Ammon's horn (tissue), 1 donor: ENCODE measurements around the gene OXER1.

Experiments
- DNase-seq: peaks from one replicate; pipeline ENCODE4 v3.0.0-alpha.2; 2016; ENCODE audit warnings: low spot score

The OXER1 gene

DNA sequence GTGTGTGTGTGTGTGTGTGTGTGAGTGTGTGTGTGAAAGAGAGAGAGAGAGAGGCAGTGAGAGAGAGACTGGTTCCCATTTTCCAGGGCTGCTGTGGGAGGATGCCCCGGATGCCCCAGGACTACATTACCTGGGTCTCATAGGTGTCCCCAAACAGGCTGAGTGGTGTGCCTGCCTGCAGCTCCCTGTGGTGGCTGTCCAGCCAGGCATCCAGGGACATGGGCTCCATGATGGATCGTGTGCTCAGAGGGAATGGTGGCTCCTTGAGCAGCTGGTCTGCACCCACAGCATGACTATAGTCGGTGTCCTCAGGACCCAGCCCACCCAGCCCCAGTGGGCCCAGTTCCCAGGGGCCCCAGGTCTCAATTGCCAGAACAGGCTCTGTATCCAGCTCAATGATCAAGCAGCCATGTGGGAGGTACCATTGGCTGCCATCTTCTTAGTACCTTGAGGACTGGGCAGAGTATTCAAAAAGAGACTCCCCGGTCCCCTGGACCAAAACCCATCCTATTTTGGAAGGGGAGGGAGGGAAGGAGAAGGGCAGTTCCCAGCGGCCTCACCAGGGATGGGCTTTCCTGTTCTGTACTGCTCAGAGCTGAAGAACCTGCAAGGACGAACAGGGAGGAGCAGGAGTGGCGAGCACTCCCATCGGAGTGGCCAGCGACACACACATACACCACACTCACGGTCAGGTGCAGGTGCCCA is 5.8 kb upstream of the OXER1 start:
- DNase-seq = no peak

- DNase-seq = no peak
Measured at GRCh38 chr2:42768706-42769256, 4.8 kb upstream of the OXER1 start.

DNA sequence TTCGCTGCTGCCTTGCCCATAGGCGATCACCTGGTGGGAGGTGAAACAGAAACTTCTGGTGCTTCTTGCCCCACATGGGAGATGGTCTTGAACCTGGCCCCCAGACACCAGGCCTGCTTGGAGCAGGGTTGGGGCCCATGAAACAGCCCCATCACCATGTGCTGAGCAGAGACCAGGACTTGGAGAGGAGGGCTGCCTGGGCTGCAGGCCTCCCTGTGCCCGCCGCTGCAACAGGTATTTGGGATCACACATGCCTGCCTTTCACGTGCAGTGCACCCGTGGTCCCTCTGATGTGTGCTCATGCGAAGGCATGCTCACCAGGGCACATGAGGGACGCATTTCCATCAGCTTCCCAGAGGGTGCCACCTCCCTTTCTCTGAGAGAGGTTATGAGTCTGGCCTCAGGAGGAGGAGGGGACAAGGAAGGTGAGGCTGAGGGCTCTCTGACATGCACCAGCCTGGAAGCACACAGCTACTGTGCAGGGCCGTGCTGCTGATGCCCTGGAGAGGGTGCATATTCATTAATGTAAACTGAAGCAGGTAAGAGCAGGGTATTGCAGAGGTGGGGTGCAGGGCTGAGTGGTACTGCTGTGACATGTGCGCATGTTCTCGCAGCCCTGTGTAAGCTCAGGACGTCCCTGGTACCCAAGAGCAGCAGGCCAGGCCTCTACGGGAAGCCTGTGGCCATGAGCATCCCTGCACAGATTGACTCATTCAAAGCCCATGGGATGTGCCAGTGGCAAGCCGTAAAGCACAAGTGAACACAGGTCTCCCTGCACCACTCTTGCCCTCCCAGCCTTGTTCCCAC is 4.2 kb upstream of the OXER1 start:
- DNase-seq = no peak

GRCh38 chr2:42767080-42767898 is 3.4 kb upstream of the OXER1 start:
- no peak for DNase-seq

GRCh38 chr2:42765686-42766085 is 1.8 kb upstream of the OXER1 start:
- DNase-seq = no peak

DNA sequence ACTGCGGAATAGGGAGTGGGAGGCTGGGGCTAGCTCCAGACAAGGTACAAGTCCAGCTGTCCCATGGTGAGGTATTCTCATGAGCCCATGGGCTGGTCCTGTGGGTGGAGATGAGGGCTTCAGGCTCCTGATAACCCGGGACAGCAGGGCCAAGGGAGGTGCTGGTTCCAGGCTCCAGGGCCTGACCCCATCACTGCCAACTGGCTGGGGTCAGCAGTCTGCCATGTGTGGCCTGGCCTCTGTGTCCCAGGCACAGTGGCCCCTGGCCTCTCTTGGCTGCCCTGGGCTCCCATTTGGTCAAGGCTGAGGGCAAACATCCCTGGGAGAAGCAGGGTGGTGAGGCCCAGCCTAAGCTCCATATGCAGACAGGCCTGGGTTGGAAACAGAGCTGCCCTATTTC is 966 bp upstream of the OXER1 start:
- DNase-seq = no peak

DNA sequence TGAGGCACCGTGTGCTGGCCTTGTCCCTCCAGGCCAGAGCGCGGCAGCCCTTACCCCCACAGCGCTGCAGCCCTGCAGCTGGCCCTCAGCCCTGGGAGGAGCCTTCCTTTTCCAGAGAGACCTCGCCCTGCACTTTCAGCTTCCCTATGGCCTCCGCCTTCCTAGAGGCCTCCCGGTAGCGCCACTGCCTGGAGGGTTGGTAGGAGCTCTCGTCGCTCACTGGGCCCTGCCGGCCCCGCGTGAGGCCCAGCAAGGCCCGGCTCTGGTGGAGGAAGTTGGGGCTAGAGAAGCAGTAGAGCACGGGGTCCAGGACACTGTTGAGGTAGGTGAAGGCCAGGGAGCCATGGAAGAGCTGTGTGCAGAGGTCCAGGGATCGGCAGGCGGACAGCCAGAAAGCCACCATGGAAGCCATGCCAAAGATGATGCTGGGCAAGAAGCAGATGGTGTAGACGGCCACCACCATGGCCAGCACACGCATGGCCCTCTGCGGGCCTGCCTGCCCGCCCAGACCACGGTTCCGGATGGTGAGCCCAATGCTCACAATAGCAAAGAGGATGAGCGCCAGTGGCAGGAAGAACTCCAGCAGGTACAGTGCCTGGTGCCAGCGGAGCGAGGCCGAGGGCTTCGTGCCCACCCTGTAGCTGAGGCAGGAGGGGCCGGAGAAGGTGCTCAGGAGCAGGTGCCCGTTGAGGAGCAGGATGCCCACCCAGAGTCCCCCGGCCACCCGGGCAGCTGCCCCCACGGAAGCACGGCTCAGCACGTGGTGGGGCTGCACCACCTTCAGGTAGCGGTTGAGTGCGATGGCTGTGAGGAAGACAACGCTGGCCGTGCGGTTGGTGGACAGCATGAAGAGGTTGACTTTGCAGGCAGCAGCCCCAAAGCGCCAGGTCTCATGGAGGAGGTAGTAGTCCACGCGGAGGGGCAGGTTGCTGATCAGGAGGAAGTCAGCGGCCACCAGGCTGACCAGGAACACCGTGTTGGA is 821 bp downstream of the OXER1 start:
- no peak for DNase-seq

DNA sequence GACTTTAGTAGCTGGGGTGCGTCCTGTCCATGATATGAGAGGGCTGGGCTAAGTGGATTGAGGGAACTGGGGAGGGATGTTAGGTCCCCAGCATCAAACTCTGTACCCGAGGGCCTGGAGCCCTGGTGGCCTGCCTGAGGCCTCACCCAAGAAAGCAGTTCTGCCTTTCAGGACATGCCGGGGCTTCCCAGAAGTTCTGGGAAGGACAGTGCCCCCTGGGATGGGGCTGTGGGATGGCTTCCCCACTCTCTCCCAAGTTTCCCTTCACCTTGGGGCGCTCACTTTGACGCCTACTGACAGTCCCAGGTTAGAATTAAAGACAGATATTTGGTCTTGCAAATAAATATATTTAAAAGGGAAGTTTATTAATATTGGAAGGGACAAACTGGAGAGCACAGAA is 1.8 kb downstream of the OXER1 start:
- DNase-seq = no peak

- no peak for DNase-seq
Measured at GRCh38 chr2:42761554-42761953, 2.4 kb downstream of the OXER1 start.

- DNase-seq = no peak
Measured at GRCh38 chr2:42758751-42759150, 5.2 kb downstream of the OXER1 start.

DNA sequence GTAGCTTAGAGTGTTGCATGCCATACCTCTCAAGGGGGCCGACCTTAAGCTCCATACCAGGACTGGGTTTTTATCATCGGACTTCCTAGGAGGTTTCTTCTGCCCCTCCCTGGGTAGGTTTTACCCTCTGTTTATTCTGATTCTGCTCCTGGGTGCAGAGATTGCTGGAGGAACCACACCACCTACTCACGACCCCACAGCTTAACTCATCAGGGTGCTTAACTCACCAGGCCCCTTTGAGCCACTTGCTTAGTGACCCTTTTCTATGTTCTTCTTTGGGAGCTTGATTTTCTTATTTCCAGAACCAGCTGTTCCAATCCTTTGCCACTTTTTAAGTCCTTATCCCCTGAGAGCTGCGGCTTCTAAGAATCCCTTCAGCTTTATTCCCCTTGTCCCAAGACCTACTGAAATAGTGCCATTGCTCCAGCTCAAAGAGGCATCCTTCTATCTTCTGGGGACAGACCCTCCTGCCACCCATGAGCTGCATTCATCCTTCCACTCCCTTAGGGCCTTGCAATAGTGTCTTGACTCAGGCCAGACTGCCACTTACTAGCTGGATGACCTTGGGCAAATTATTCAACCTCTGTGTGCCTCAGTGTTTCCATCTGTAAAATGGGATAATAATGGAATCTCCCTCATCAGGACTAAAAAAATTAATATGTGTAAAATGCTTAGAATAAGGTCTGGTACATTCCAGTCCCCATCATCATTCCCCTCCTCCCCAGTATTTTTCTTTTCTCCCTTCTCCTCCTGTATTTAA is 5.8 kb downstream of the OXER1 start:
- no peak for DNase-seq

- no peak for DNase-seq
Measured at GRCh38 chr2:42756966-42757513, 6.9 kb downstream of the OXER1 start.

DNA sequence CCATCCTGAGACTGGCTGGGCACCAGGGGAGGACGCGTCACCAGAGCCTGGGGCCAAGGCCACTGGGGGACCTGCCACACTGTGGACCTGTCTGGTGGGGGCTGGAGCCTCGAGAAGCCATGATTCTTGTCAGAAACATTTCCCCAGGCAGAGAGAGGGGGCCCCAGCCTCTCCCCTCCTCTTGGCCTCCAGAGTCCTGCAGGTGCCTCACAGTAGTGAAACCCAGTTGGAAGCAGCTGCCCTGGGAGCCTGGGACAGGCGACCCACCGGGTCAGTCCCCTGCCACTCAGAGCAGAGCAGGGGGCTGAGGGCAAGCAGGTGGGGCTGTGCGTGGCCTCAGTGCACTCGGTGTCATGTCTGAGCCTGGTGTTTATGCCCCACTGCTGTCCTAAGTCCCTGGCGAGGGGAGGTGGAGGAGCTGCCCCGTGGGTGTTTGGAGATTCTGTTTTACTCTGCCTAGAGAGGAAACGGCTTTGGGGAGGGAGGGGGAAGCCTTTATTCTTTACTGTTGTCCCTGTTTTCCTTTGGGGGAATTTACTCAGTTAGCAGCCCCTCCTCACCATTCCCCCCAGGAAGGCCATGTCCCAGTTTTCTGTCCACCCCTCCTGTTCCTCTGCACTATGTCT is 7.7 kb downstream of the OXER1 start:
- no peak for DNase-seq

DNA sequence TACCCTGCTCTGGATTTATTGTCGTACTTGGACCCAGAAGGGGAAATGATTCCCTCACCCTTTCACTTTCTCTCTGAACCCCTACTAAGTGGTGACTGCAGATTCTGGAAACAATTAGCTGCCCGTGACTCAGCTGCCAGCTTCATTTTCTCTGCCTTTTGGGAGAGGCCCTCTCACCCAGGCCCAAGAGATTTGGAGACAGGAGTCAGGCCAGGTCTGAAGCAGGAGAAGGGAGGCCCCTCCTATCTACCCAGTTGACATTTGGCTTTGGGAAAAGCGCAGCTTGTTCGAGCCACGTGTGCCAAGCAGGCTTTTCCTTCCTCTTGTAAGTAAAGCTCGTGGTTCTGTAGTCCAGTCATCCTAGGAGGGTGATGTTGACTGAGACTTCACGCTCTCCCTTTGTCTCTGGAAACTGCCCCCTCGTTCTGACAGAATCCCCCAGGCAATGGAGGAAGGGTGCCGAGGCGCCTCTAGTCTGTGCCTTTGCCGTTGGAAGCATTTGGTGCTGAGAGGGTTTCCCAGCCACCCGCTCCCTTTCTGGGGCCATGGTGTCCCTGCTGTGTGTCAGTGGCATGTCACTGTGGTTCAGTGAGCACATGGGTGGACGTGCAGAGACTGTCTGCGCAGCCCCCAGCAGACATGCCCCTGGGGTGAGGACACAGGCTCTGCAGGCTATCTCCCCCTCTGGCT is 8.6 kb downstream of the OXER1 start:
- no peak for DNase-seq

DNA sequence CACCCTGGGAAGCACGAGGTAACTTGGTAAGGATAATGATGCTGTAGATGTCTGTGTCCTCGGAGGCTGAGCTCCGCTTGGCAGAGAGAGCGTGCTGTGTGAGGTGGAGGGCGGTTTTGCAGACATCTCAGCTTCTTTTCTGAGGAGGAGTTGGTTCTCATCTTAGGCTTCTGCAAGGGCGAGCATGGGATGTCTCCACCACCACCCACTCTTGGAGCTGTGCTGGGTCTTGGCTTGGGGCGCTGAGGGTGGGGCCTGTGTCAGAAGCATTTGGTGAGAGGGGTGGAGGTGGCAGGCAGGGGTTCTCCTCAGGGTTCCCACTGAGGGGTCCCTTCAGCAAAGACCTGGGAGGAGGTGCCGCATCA is 9.2 kb downstream of the OXER1 start:
- no peak for DNase-seq

DNA sequence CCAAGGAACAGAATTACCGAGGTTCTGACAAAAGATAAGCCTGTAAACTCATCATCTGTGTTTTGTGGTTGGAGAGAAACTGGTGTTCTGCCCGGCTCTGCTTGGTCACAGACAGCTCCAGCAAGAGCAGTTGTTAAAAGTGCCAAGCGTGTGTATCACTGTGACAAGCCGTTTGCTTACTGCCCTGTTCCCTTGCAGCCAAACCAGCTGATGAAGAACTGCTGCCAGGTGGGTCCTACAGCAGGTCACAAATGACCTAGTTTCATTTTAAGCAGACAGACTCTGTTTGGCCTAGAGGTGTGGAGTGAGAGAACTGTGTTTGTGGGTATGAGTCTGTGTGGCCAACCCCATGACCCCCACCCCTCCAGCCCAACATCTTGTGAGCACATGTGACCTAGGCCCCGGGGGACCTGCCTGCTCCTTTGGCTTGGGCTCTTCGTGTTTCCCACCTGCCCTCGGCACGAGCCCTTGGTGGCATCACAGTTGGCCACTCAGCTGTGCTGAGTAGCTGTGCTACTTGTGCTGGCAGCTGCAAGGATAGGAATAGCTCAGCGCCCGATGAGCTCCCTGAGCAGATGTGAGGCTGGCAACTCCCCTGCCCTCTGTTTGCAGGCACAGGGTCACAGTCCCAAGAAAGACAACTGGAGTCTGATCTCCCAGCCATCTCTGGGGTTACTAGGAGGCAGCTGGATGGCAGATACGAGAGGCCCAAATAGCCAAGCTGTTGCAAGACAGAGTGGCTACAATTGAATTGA is 9.7 kb downstream of the OXER1 start:
- peak; percentile 69 for DNase-seq

DNA sequence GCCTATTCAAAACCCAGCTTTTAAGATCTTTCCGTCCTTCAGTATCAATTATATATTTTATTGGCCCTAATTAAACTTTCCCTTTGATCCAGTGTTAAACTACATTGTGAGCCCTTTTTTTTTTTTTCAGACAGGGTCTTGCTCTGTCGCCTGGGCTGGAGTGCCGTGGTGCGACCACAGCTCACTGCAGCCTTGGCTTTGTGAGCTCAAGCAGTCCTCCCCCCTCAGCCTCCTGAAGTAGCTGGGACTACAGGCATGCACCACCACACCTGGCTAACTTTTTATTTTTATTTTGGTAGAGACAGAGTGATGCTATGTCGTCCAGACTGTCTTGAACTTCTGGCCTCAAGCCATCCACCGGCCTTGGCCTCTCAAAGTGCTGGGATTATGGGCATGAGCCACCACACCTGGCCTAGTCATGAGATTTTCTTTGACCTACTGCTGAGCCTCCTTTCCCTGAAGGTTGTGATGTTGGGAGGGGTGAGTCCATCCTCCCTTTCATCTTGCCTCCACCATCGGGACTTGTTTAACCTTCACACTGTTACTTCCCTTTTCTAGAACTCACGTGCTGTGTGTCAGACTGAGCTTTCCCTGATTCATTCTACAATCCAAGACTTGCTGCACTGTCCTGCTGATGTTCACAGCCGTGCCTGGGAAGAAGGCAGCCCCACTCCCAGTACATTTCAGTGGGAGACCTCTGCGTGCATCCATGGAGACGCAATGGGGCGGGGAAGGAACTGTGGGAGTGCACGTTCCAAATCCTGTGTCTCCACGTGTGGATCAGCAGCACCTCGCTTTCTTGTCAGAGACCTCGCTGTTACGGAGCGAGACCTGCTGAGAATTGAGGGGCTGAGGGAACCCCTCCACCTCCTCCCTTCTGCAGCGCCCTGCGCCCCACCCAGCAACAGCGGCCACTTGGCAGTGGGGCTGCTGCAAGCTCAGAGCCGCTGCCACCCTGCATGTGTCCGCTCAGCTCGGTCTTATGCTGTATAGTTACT is 10.8 kb downstream of the OXER1 start:
- DNase-seq = no peak
